ENCODE measurements around the gene KMT5B.
"Not testable (repeated sequence)": the region's sequence is repeated elsewhere in the genome, so short reads cannot be mapped to it uniquely, and the experiment has no call there.

KMT5B gene

DNA sequence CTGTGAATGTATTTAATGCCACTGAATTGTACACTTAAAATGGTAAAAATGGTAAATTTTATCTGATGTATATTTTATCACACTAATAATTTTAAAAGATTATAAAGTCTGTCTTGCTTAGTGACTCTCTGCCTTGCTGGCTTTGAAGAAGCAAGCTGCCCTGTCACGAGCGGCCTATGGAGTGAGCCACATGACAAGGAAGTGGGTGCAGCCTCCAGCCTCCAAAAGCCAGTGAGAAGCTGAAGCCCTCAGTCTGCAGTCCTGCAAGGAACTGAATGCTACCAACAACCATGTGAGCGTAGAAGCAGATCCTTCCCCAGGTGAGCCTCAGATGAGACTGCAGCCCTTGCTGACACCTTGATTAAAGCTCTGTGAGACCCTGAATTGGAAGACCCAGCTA, 38.7 kb upstream of the KMT5B start:
- no peak overlapping the region for H3K9ac ChIP-seq (ENCODE audit: low read depth, low read length)
- no peaks in the 10 kb centered on the region for H3K27me3 ChIP-seq (ENCODE audit: control insufficient read depth, insufficient read depth, low read length)
- no peaks in the 10 kb centered on the region for H3K4me1 ChIP-seq (ENCODE audit: control insufficient read depth, insufficient read depth, low read length)
- H3K4me3 ChIP-seq (ENCODE audit: low read length), result no peak overlapping the region
- H3K4me2 ChIP-seq (ENCODE audit: low read length), result no peak overlapping the region
- no peaks in the 10 kb centered on the region for H3K36me3 ChIP-seq (ENCODE audit: insufficient read depth, low read length)
- no peaks in the 10 kb centered on the region for H3K9me3 ChIP-seq (replicated peaks; ENCODE audit: low read length)

DNA sequence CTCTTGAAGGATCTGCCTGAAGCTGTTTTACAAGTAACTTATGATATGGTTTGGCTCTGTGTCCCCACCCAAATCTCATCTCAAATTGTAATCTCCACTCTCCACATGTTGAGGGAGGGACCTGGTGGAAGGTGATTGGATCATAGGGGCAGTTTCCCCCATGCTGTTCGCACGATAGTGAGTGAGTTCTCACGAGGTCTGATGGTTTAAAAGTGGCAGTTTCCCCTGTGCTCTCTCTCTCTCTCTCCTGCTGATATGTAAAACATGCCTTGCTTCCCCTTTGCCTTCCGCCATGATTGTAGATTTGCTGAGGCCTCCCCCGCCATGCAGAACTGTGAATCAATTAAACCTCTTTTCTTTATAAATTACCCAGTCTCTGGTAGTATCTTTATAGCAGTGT, 31.8 kb upstream of the KMT5B start:
- not testable (repeated sequence) for H3K4me3 ChIP-seq (ENCODE audit: low read length); H3K4me2 ChIP-seq (ENCODE audit: low read length); H3K9me3 ChIP-seq (replicated peaks; ENCODE audit: low read length); H3K9ac ChIP-seq (ENCODE audit: low read depth, low read length); H3K27me3 ChIP-seq (ENCODE audit: control insufficient read depth, insufficient read depth, low read length); H3K4me1 ChIP-seq (ENCODE audit: control insufficient read depth, insufficient read depth, low read length); H3K36me3 ChIP-seq (ENCODE audit: insufficient read depth, low read length)

DNA sequence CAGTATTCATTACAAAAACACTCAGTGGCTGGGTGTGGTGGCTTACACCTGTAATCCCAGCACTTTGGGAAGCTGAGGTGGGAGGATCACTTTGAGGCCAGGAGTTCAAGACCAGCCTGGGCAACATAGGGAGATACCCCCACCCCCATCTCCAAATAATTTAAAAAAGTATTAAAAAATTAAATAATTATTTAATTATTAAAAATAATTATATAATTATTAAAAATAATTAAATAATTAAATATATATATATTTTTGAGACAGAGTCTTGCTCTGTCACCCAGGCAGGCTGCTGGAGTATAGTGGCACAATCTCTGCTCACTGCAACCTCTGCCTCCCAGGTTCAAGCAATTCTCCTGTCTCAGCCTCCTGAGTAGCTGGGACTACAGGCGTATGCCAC, 30.8 kb upstream of the KMT5B start:
- H3K27me3 ChIP-seq (ENCODE audit: control insufficient read depth, insufficient read depth, low read length); H3K9me3 ChIP-seq (replicated peaks; ENCODE audit: low read length); H3K4me2 ChIP-seq (ENCODE audit: low read length); H3K4me3 ChIP-seq (ENCODE audit: low read length); H3K36me3 ChIP-seq (ENCODE audit: insufficient read depth, low read length); H3K4me1 ChIP-seq (ENCODE audit: control insufficient read depth, insufficient read depth, low read length); H3K9ac ChIP-seq (ENCODE audit: low read depth, low read length): not testable (repeated sequence)

DNA sequence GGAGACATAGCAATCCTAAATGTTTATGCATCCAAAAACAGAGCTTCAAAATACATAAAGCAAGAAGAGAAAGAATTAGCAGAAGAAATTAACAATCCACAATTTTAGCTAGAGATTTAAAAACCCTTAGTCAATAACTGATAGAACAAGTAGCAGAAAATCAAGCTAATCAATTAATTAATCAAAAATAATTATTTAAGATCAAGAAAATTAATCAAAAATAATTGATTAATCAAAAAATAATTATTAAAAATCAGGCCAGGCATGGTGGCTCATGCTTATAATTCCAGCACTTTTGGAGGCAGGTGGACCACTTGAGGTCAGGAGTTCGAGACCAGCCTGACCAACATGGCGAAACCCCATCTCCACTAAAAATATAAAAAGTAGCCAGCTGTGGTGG, 29.5 kb upstream of the KMT5B start:
- H3K9ac ChIP-seq (ENCODE audit: low read depth, low read length), result no peak overlapping the region
- no peaks in the 10 kb centered on the region for H3K36me3 ChIP-seq (ENCODE audit: insufficient read depth, low read length)
- no peak overlapping the region for H3K4me3 ChIP-seq (ENCODE audit: low read length)
- peaks cover 15% of the 10 kb centered on the region for H3K27me3 ChIP-seq (ENCODE audit: control insufficient read depth, insufficient read depth, low read length)
- H3K9me3 ChIP-seq (replicated peaks; ENCODE audit: low read length), result no peaks in the 10 kb centered on the region
- H3K4me2 ChIP-seq (ENCODE audit: low read length), result no peak overlapping the region
- H3K4me1 ChIP-seq (ENCODE audit: control insufficient read depth, insufficient read depth, low read length), result no peaks in the 10 kb centered on the region

DNA sequence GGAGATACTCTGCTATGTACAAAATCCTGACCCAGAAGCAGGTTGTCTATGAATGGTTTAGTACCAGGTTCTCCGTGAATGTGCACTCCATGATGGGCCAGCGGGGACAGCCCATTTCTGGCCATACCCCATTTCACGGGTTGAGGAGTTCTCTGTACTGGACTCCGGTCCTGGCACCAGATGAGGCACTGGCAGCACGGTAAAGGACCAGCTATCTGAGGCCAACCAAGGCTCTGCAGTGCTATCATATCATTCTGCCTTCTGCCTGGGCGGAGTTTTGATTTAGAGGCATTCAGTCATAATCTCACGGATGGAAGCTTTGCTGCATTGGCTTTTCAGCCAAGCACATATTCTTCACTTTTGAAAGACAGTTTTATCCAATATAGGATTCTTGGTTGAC, 18.5 kb upstream of the KMT5B start:
- Histone ChIP-seq H3K4me1 (ENCODE audit: control insufficient read depth, insufficient read depth, low read length) (no peaks in the 10 kb centered on the region), H3K9ac (ENCODE audit: low read depth, low read length) (no peak overlapping the region), H3K4me3 (ENCODE audit: low read length) (no peak overlapping the region), H3K4me2 (ENCODE audit: low read length) (no peak overlapping the region), H3K27me3 (ENCODE audit: control insufficient read depth, insufficient read depth, low read length) (peaks cover 17% of the 10 kb centered on the region), H3K36me3 (ENCODE audit: insufficient read depth, low read length) (no peaks in the 10 kb centered on the region), H3K9me3 (replicated peaks; ENCODE audit: low read length) (no peaks in the 10 kb centered on the region)

DNA sequence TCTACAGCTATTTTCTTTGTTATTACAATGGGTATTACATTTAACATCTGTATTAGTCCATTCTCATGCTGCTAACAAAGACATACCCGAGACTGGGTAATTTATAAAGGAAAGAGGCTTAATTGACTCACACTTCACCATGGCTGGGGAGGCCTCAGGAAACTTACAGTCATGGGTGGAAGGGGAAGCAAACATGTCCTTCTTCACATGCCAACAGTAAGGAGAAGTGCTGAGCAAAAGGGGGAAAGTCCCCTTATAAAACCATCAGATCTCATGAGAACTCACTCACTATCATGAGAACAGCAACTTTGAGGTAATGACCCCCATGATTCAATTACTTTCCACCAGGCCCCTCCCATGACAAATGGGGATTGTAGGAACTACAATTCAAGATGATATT, 16.5 kb upstream of the KMT5B start:
- Histone ChIP-seq H3K9me3 (replicated peaks; ENCODE audit: low read length) (no peaks in the 10 kb centered on the region), H3K27me3 (ENCODE audit: control insufficient read depth, insufficient read depth, low read length) (peaks cover 22% of the 10 kb centered on the region), H3K9ac (ENCODE audit: low read depth, low read length) (no peak overlapping the region), H3K4me1 (ENCODE audit: control insufficient read depth, insufficient read depth, low read length) (no peaks in the 10 kb centered on the region), H3K4me3 (ENCODE audit: low read length) (no peak overlapping the region), H3K4me2 (ENCODE audit: low read length) (no peak overlapping the region), H3K36me3 (ENCODE audit: insufficient read depth, low read length) (no peaks in the 10 kb centered on the region)

DNA sequence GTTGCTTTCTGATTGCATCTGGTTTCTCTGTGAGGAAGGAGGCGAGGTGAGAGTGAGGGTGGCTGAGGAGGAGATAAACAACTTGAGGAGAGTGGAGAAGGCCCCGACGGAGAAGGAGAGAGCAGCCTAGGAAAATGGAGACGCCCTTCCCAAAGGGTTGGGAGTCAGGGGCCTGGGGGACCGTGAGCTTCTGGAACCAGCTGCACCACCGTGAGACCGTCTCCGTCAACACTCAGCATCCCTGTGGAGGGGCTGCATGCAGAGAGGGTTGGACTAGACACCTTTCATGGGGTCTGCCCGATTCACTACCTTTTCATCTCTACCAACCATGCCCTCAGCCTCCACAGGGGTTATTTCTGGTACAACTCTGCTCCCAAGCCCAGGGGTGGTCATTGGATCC, 13.3 kb upstream of the KMT5B start:
- no peak overlapping the region for H3K9ac ChIP-seq (ENCODE audit: low read depth, low read length)
- no peak overlapping the region for H3K4me3 ChIP-seq (ENCODE audit: low read length)
- H3K4me1 ChIP-seq (ENCODE audit: control insufficient read depth, insufficient read depth, low read length), result no peaks in the 10 kb centered on the region
- no peak overlapping the region for H3K4me2 ChIP-seq (ENCODE audit: low read length)
- H3K9me3 ChIP-seq (replicated peaks; ENCODE audit: low read length), result no peaks in the 10 kb centered on the region
- peaks cover 12% of the 10 kb centered on the region for H3K27me3 ChIP-seq (ENCODE audit: control insufficient read depth, insufficient read depth, low read length)
- H3K36me3 ChIP-seq (ENCODE audit: insufficient read depth, low read length), result no peaks in the 10 kb centered on the region

DNA sequence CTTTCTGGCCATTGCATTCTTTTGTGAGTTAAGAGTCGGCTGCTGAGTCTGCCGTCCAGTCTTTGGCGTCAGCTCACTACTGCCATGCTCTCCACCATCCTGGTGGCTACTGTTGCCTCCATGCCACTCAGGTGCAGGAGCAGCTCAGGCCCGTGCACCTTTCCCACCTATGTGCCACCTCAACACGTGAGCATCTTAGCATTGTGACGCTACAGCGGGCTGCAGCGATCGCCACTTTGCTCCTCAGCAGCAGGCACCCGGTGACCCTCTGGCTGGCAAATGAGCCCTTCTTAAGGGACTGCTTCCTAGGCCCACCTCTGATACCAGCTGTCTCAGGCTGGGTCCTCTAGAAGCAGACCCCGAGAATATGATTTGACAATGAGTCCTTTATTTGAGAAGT, 11.5 kb upstream of the KMT5B start:
- no peaks in the 10 kb centered on the region for H3K4me1 ChIP-seq (ENCODE audit: control insufficient read depth, insufficient read depth, low read length)
- no peaks in the 10 kb centered on the region for H3K36me3 ChIP-seq (ENCODE audit: insufficient read depth, low read length)
- H3K4me3 ChIP-seq (ENCODE audit: low read length), result no peak overlapping the region
- no peak overlapping the region for H3K9ac ChIP-seq (ENCODE audit: low read depth, low read length)
- H3K9me3 ChIP-seq (replicated peaks; ENCODE audit: low read length), result no peaks in the 10 kb centered on the region
- H3K4me2 ChIP-seq (ENCODE audit: low read length), result no peak overlapping the region
- H3K27me3 ChIP-seq (ENCODE audit: control insufficient read depth, insufficient read depth, low read length), result peaks cover 14% of the 10 kb centered on the region

DNA sequence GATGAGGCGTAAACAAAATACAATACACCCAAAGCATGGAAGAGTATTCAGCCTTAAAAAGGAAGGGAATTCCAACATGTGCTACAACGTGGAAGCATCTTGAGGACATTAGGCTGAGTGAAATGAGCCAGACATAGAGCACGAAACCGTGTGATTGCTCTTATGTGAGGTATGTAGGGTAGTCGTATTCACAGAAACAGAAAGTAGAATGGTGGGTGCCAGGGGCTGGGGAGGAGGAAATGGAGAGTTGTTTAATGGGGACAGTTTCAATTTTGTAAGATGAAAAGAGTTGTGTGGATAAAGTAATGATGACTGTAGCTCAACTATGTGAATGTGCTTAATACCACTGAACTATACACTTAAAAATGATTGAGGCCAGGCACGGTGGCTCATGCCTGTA, 10.2 kb upstream of the KMT5B start:
- Histone ChIP-seq H3K9me3 (replicated peaks; ENCODE audit: low read length) (no peaks in the 10 kb centered on the region), H3K9ac (ENCODE audit: low read depth, low read length) (no peak overlapping the region), H3K4me2 (ENCODE audit: low read length) (no peak overlapping the region), H3K36me3 (ENCODE audit: insufficient read depth, low read length) (no peaks in the 10 kb centered on the region), H3K4me1 (ENCODE audit: control insufficient read depth, insufficient read depth, low read length) (no peaks in the 10 kb centered on the region), H3K4me3 (ENCODE audit: low read length) (no peak overlapping the region), H3K27me3 (ENCODE audit: control insufficient read depth, insufficient read depth, low read length) (peaks cover 16% of the 10 kb centered on the region)

DNA sequence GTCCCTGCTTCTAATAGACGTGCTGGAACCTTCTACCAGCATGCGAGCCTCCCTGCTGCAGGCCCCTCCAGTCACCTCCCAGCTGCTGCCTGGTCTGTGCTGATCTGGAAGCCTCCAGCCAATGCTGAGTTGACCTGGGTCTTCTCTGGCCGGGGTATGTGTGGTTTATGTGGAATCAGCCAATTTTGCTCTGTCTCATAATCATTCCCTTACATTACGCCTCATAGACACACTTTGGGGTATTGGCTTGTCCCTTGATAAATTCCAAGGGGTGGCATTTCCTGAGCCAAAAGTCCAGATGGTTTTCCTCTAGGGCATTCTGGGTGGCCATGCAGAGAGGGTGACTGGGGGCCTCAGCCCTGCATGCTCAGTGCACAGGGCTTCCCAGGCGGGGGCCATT, 8.3 kb upstream of the KMT5B start:
- H3K27me3 ChIP-seq (ENCODE audit: control insufficient read depth, insufficient read depth, low read length), result peaks cover 28% of the 10 kb centered on the region
- no peak overlapping the region for H3K9ac ChIP-seq (ENCODE audit: low read depth, low read length)
- H3K36me3 ChIP-seq (ENCODE audit: insufficient read depth, low read length), result no peaks in the 10 kb centered on the region
- no peaks in the 10 kb centered on the region for H3K4me1 ChIP-seq (ENCODE audit: control insufficient read depth, insufficient read depth, low read length)
- no peaks in the 10 kb centered on the region for H3K9me3 ChIP-seq (replicated peaks; ENCODE audit: low read length)
- no peak overlapping the region for H3K4me3 ChIP-seq (ENCODE audit: low read length)
- no peak overlapping the region for H3K4me2 ChIP-seq (ENCODE audit: low read length)

DNA sequence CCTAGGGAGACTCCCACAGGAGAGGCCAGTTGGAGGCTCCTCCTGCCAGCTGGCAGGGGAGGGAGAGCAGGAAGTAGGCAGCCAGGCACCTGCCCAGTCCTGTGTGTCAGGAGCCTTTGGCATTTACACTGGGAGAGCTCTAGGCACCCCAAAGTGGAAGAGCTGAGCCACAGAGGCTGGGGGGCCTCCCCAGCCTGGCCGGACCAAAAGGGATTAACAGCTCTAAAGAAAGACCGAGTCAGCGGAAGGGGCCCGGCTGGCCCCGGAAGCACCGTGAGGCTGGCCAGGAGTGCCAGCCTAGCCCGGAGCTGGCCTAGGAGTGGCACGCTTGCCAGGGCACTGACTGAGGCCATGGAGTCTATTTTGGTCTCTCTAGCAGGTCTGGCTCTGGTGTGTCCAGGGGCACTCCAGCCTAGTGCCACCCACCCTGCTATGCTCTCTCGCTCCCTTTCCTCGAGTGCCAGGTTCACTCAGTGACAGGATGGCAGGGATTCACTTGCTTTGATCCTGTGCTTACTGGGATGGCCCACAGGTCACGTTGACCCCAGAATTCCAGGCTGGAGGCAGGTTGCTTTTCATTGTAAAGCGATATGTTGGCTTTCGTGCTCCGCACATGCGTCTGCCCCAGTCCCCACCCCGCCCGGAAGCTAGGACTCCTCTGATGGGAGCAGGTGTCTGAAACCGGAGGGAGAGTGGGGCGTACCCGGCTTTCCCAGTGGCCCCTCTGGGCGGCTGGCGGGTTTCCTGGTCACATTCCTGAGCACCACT, 3.3 kb upstream of the KMT5B start:
- H3K4me1 ChIP-seq (ENCODE audit: control insufficient read depth, insufficient read depth, low read length), result peaks cover 13% of the 10 kb centered on the region
- H3K9ac ChIP-seq (ENCODE audit: low read depth, low read length), result no peak overlapping the region
- H3K4me2 ChIP-seq (ENCODE audit: low read length), result no peak overlapping the region
- no peaks in the 10 kb centered on the region for H3K9me3 ChIP-seq (replicated peaks; ENCODE audit: low read length)
- peaks cover 30% of the 10 kb centered on the region for H3K27me3 ChIP-seq (ENCODE audit: control insufficient read depth, insufficient read depth, low read length)
- no peaks in the 10 kb centered on the region for H3K36me3 ChIP-seq (ENCODE audit: insufficient read depth, low read length)
- H3K4me3 ChIP-seq (ENCODE audit: low read length), result no peak overlapping the region

DNA sequence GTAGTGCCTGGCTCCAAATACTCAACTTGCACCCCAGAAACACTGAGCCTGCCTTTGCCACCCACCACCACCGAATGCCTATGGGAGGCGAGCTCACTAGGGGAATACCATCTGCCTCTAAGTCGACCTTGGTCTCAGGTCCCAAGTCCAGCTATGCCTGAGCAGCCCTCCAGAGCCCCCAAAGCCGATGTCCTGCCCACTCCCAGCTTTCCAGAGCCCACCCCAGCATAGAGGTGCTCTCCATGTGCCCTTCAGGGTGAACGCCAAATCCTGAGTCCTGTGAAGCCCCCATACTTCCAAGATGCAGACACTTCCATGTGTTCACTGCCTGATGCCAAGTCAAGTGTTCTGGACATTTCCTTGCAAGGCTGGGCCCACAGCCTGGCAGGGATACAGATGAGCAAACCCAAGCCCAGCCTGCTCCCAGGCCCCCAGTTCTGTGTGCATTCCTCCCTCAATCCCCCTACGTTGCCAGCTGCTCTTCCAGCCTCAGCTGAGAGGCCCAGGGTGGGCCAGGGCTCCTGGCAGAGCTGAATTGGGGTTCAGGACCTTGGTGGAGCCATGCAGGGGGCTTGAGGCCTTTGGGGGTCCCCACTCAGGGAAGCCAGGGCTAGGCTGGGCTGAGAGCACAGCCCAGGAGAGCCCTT, 2.6 kb upstream of the KMT5B start:
- Histone ChIP-seq H3K4me1 (ENCODE audit: control insufficient read depth, insufficient read depth, low read length) (peaks cover 17% of the 10 kb centered on the region), H3K4me2 (ENCODE audit: low read length) (no peak overlapping the region), H3K4me3 (ENCODE audit: low read length) (no peak overlapping the region), H3K9ac (ENCODE audit: low read depth, low read length) (no peak overlapping the region), H3K27me3 (ENCODE audit: control insufficient read depth, insufficient read depth, low read length) (peaks cover 29% of the 10 kb centered on the region), H3K36me3 (ENCODE audit: insufficient read depth, low read length) (no peaks in the 10 kb centered on the region), H3K9me3 (replicated peaks; ENCODE audit: low read length) (no peaks in the 10 kb centered on the region)

Measured in skeletal muscle satellite cell (primary cell).